K562 (cell line): ENCODE results near the gene C1orf167. TPM values are rescaled to one million over a fixed set of nuclear protein-coding genes. Genes with fewer than 3 reads are reported as not detected.
"Not testable (repeated sequence)": the region's sequence is repeated elsewhere in the genome, so short reads cannot be mapped to it uniquely, and the experiment has no call there.

Experiments
- ARHGAP35 ChIP-seq: fragments of 450-650 bp; IDR thresholded peaks from 2 replicates; pipeline ENCODE4 v1.6.1; 2018; ENCODE audit not compliant: partially characterized antibody
- FOXM1 ChIP-seq, 2 experiments: fragments of 450-650 bp in 1 of 2; sonication (generic) in 1 of 2; formaldehyde crosslinking in 1 of 2; IDR thresholded peaks; 2 replicates each; pipeline versions ENCODE4 v1.6.1 to v1.9.0; 2017 to 2022; ENCODE audit warnings: low read depth in 2 of 2, mild to moderate bottlenecking in 2 of 2, missing genetic modification reagents in 1 of 2, moderate library complexity in 1 of 2
- GABPB2 ChIP-seq: fragments of 250-450 bp; sonication (Bioruptor Pico); conservative IDR thresholded peaks from 2 replicates; pipeline ENCODE4 v1.5.1; 2021; ENCODE audit warnings: mild to moderate bottlenecking
- HMG20B ChIP-seq: fragments of 250-450 bp; sonication (Bioruptor Pico); IDR thresholded peaks from 2 replicates; pipeline ENCODE4 v1.5.0; 2021; ENCODE audit warnings: mild to moderate bottlenecking
- MIER1 ChIP-seq: fragments of 450-650 bp; IDR thresholded peaks from 2 replicates; pipeline ENCODE4 v1.6.1; 2016; ENCODE audit warnings: antibody characterized with exemption, mild to moderate bottlenecking, low read depth
- MTA2 ChIP-seq: fragments of 450-650 bp; IDR thresholded peaks from 2 replicates; pipeline ENCODE4 v1.6.1; 2016; ENCODE audit warnings: low read depth
- NR2C1 ChIP-seq, 2 experiments: fragments of 450-650 bp; IDR thresholded peaks; 2 replicates each; pipeline ENCODE4 v1.6.1; 2017; ENCODE audit warnings: mild to moderate bottlenecking in 2 of 2, antibody characterized with exemption in 1 of 2, inconsistent platforms in 1 of 2, missing compliant biosample characterization in 1 of 2, missing genetic modification characterization in 1 of 2
- TRIM28 ChIP-seq: fragments of 450-650 bp; IDR thresholded peaks from 2 replicates; pipeline ENCODE4 v1.6.1; 2017
- polyA plus RNA-seq, 8 experiments: library from polyadenylated mRNA; depleted of rRNA in 4 of 8; stranded (reverse) in 5 of 8; unstranded in 3 of 8; fragments of >200 nt; fragmentation: Nextera tagmentation in 2 of 8; fragmentation: Illumina TruSeq in 1 of 8; extraction: Ambion mirVana in 2 of 8; extraction: Trizol in 1 of 8; gene quantifications; 2 replicates each; pipeline versions ENCODE4 v1.2.1 to v1.2.3, GENCODE V29; 2011 to 2014; ENCODE audit warnings: inconsistent platforms in 1 of 8, missing spikeins in 1 of 8
- total RNA-seq, 7 experiments: library from RNA; depleted of rRNA in 6 of 7; stranded (reverse); fragments of >200 nt in 6 of 7; fragmentation: Illumina TruSeq in 2 of 7; extraction: Trizol in 2 of 7; gene quantifications; 2 replicates each; pipeline versions ENCODE4 v1.2.1 to v1.2.3, GENCODE V29; 2011 to 2021; ENCODE audit warnings: low replicate concordance in 1 of 7
- TF ChIP-seq, protein P1 (sequence below), 2 experiments: fragments of 450-650 bp in 1 of 2; sonication (generic) in 1 of 2; formaldehyde crosslinking in 1 of 2; IDR thresholded peaks; 2 replicates each; pipeline versions ENCODE4 v1.7.1 to v1.9.0; 2016 to 2022; ENCODE audit warnings: inconsistent platforms in 1 of 2, mild to moderate bottlenecking in 1 of 2, missing genetic modification reagents in 1 of 2
- TF ChIP-seq, protein P2 (sequence below): sonication (generic); formaldehyde crosslinking; IDR thresholded peaks from 2 replicates; pipeline ENCODE4 v1.8.0; 2023; ENCODE audit warnings: mild to moderate bottlenecking, missing genetic modification reagents
- TF ChIP-seq, protein P3 (sequence below): fragments of 450-650 bp; IDR thresholded peaks from 2 replicates; pipeline ENCODE4 v1.6.1; 2016; ENCODE audit warnings: low read depth, mild to moderate bottlenecking, moderate library complexity

Gene C1orf167
- total and polyA plus RNA-seq, 9 of the 15 experiments (the other 6 are each of a cell fraction or from before 2014, with no cell fraction given): 0.22 to 0.86 (median 0.31) TPM; not detected in 2

DNA sequence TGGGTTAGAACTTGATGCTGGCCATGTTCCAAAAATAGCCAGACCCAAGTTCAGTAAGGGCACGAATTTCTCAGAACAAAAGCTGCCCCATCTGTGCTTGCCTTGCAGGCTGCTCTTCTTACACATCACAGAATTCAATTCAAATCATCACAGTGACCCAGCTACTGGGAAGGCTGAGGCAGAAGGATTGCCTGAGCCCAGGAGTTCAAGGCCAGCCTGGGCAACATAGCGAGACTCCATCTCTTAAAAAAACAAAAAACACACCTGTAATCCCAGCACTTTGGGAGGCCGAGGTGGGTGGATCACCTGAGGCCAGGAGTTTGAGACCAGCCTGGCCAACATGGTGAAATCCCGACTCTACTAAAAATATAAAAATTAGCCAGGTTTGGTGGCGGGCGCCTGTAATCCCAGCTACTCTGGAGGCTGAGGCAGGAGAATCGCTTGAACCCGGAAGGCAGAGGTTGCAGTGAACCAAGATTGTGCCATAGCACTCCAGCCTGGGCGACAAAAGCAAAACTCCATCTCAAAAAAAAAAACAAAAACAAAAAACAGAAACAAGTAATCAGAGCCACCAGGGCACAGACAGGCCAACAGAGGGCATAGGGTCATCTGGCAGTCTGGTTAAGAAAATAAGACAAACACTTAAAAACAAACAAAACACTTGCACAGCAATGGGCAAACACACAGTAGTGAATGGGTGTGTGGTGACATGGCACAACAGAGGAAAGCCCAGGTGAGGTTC is 42.1 kb downstream of the C1orf167 start (continued):
- TF ChIP-seq, protein P1, sequence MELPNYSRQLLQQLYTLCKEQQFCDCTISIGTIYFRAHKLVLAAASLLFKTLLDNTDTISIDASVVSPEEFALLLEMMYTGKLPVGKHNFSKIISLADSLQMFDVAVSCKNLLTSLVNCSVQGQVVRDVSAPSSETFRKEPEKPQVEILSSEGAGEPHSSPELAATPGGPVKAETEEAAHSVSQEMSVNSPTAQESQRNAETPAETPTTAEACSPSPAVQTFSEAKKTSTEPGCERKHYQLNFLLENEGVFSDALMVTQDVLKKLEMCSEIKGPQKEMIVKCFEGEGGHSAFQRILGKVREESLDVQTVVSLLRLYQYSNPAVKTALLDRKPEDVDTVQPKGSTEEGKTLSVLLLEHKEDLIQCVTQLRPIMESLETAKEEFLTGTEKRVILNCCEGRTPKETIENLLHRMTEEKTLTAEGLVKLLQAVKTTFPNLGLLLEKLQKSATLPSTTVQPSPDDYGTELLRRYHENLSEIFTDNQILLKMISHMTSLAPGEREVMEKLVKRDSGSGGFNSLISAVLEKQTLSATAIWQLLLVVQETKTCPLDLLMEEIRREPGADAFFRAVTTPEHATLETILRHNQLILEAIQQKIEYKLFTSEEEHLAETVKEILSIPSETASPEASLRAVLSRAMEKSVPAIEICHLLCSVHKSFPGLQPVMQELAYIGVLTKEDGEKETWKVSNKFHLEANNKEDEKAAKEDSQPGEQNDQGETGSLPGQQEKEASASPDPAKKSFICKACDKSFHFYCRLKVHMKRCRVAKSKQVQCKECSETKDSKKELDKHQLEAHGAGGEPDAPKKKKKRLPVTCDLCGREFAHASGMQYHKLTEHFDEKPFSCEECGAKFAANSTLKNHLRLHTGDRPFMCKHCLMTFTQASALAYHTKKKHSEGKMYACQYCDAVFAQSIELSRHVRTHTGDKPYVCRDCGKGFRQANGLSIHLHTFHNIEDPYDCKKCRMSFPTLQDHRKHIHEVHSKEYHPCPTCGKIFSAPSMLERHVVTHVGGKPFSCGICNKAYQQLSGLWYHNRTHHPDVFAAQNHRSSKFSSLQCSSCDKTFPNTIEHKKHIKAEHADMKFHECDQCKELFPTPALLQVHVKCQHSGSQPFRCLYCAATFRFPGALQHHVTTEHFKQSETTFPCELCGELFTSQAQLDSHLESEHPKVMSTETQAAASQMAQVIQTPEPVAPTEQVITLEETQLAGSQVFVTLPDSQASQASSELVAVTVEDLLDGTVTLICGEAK (IDR thresholded peaks at IDR 0.05): peak; percentile 35
- TF ChIP-seq, protein P1 (CRISPR knock-in tag; IDR thresholded peaks at IDR 0.05): not testable (repeated sequence)
- TF ChIP-seq FOXM1 (IDR thresholded peaks at IDR 0.05; ENCODE audit: low read depth): 0 out of 2 replicates have a peak, but pooled peaks have one; percentile 10
- TF ChIP-seq FOXM1 (CRISPR knock-in tag; IDR thresholded peaks at IDR 0.05; ENCODE audit: low read depth); NR2C1 (IDR thresholded peaks at IDR 0.05): not testable (repeated sequence)
- 0 out of 2 replicates have a peak, but pooled peaks have one; percentile 5 for TF ChIP-seq TRIM28
- peak; percentile 58; the same call in 1 of the 2 replicates for TF ChIP-seq GABPB2 (CRISPR knock-in tag)
- peak; percentile 2 for TF ChIP-seq ARHGAP35
- TF ChIP-seq, protein P2, sequence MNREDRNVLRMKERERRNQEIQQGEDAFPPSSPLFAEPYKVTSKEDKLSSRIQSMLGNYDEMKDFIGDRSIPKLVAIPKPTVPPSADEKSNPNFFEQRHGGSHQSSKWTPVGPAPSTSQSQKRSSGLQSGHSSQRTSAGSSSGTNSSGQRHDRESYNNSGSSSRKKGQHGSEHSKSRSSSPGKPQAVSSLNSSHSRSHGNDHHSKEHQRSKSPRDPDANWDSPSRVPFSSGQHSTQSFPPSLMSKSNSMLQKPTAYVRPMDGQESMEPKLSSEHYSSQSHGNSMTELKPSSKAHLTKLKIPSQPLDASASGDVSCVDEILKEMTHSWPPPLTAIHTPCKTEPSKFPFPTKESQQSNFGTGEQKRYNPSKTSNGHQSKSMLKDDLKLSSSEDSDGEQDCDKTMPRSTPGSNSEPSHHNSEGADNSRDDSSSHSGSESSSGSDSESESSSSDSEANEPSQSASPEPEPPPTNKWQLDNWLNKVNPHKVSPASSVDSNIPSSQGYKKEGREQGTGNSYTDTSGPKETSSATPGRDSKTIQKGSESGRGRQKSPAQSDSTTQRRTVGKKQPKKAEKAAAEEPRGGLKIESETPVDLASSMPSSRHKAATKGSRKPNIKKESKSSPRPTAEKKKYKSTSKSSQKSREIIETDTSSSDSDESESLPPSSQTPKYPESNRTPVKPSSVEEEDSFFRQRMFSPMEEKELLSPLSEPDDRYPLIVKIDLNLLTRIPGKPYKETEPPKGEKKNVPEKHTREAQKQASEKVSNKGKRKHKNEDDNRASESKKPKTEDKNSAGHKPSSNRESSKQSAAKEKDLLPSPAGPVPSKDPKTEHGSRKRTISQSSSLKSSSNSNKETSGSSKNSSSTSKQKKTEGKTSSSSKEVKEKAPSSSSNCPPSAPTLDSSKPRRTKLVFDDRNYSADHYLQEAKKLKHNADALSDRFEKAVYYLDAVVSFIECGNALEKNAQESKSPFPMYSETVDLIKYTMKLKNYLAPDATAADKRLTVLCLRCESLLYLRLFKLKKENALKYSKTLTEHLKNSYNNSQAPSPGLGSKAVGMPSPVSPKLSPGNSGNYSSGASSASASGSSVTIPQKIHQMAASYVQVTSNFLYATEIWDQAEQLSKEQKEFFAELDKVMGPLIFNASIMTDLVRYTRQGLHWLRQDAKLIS (CRISPR knock-in tag): 0 out of 2 replicates have a peak, but pooled peaks have one; percentile 0
- peak; percentile 11; the same call in 1 of the 2 replicates for TF ChIP-seq HMG20B (CRISPR knock-in tag)
- 0 out of 2 replicates have a peak, but pooled peaks have one; percentile 10 for TF ChIP-seq NR2C1 (tag; IDR thresholded peaks at IDR 0.05)
- TF ChIP-seq, protein P3, sequence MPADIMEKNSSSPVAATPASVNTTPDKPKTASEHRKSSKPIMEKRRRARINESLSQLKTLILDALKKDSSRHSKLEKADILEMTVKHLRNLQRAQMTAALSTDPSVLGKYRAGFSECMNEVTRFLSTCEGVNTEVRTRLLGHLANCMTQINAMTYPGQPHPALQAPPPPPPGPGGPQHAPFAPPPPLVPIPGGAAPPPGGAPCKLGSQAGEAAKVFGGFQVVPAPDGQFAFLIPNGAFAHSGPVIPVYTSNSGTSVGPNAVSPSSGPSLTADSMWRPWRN: 0 out of 2 replicates have a peak, but pooled peaks have one; percentile 4
- TF ChIP-seq MTA2: 0 out of 2 replicates have a peak, but pooled peaks have one; percentile 15
- TF ChIP-seq MIER1: peak; percentile 43; the same call in 1 of the 2 replicates
